ENCODE measurements around the gene PDGFC. TPM values are rescaled to one million over a fixed set of nuclear protein-coding genes. Genes with fewer than 3 reads are reported as not detected.

Gene PDGFC
- total RNA-seq, 1 experiment from 2014 or later = 14.5 TPM

GRCh38 chr4:156729416-156729815, 242.2 kb downstream of the PDGFC start:
- intact Hi-C loops (cut with micrococcal nuclease; ENCODE audit: unreplicated experiment) = no loop called here

GRCh38 chr4:156725257-156725656, 246.3 kb downstream of the PDGFC start:
- no peaks in the 10 kb centered on the region for H3K36me3 ChIP-seq (ENCODE audit: control insufficient read depth, insufficient read depth, low read length)
- BruUV-seq (replicated peaks) = no TSS peak
- intact Hi-C loops (cut with micrococcal nuclease; ENCODE audit: unreplicated experiment) (no loop called here), in situ Hi-C loops (cut with HindIII; ENCODE audit: low pct_unique_long_range_greater_than_20kb, low sequenced_read_pairs) (no loop called here)
- H3K27ac ChIP-seq (ENCODE audit: low read length) = no peak overlapping the region
- TF ChIP-seq SIN3A (IDR thresholded peaks at IDR 0.05; ENCODE audit: borderline replicate concordance, insufficient read depth, low read depth, low read length) (no peak), REST (IDR thresholded peaks at IDR 0.05; ENCODE audit: insufficient read depth in 1 of 2, low read depth in 2 of 2, low read length in 1 of 2) (no peak), POLR2AphosphoS5 (IDR thresholded peaks at IDR 0.05; ENCODE audit: low read depth, low read length) (no peak), CTCF (IDR thresholded peaks at IDR 0.05) (no peak), TCF7L2 (IDR thresholded peaks at IDR 0.05; ENCODE audit: low read depth, low read length) (no peak)
- no peaks in the 10 kb centered on the region for H3K9me3 ChIP-seq (ENCODE audit: control insufficient read depth, insufficient read depth, low read depth, low read length)
- ATAC-seq = no peak
- no peaks in the 10 kb centered on the region for H3K4me1 ChIP-seq (ENCODE audit: control insufficient read depth, insufficient read depth, low read length)
- H3K4me3 ChIP-seq (ENCODE audit: low read depth in 2 of 2, low read length in 2 of 2) = no peak overlapping the region
- ChIA-PET CTCF (interaction anchor here (0.5 kb wide), 1 partner anchor 55 kb away, joined by 7 read pairs; no protein-coding TSS in a partner anchor), POLR2A (no interaction called here)
- H3K27me3 ChIP-seq (ENCODE audit: control insufficient read depth, insufficient read depth, low read length) = no peaks in the 10 kb centered on the region
- DNase-seq (ENCODE audit: low read depth, low spot score) = no peak

More at GRCh38 chr4:156729416-156729815, 242.2 kb downstream of the PDGFC start:
- no peak for TF ChIP-seq REST (IDR thresholded peaks at IDR 0.05; ENCODE audit: insufficient read depth in 1 of 2, low read depth in 2 of 2, low read length in 1 of 2)
- TF ChIP-seq SIN3A (IDR thresholded peaks at IDR 0.05; ENCODE audit: borderline replicate concordance, insufficient read depth, low read depth, low read length) = no peak
- no peak for TF ChIP-seq POLR2AphosphoS5 (IDR thresholded peaks at IDR 0.05; ENCODE audit: low read depth, low read length)
- TF ChIP-seq TCF7L2 (IDR thresholded peaks at IDR 0.05; ENCODE audit: low read depth, low read length) = no peak
- no peak for TF ChIP-seq CTCF (IDR thresholded peaks at IDR 0.05)
- peaks cover 11% of the 10 kb centered on the region; the same call in 1 of the 2 replicates for H3K9me3 ChIP-seq (ENCODE audit: control insufficient read depth, insufficient read depth, low read depth, low read length)
- H3K36me3 ChIP-seq (ENCODE audit: control insufficient read depth, insufficient read depth, low read length) = no peaks in the 10 kb centered on the region
- ChIA-PET CTCF (no interaction called here), POLR2A (no interaction called here)
- H3K4me3 ChIP-seq (ENCODE audit: low read depth in 2 of 2, low read length in 2 of 2) = no peak overlapping the region
- H3K27me3 ChIP-seq (ENCODE audit: control insufficient read depth, insufficient read depth, low read length) = no peaks in the 10 kb centered on the region
- BruUV-seq (replicated peaks) = no TSS peak
- H3K27ac ChIP-seq (ENCODE audit: low read length) = no peak overlapping the region
- no peaks in the 10 kb centered on the region for H3K4me1 ChIP-seq (ENCODE audit: control insufficient read depth, insufficient read depth, low read length)
- ATAC-seq (no peak), DNase-seq (ENCODE audit: low read depth, low spot score) (no peak)
- in situ Hi-C loops (cut with HindIII; ENCODE audit: low pct_unique_long_range_greater_than_20kb, low sequenced_read_pairs) = no loop called here

Data from Panc1 (cell line).